Kidney (tissue), 14 donors: ENCODE results near the gene GLG1. TPM values are rescaled to one million over a fixed set of nuclear protein-coding genes. Genes with fewer than 3 reads are reported as not detected.

Experiments used
- DNase-seq, 5 donors: peaks; one replicate each; pipeline ENCODE4 v3.0.0-alpha.2; 2013 to 2020
- FAIRE-seq: peaks from 2 replicates; lab custom pipeline; 2012; peaks lifted over from hg19 to GRCh38; lab: Jason Lieb, UNC
- H3K27ac ChIP-seq, 2 donors: one replicate each; pipeline ENCODE4 v1.7.0; 2013; ENCODE audit warnings: low read depth in 2 of 2, low read length in 2 of 2, inconsistent platforms in 1 of 2
- H3K27me3 ChIP-seq: one replicate; pipeline ENCODE4 v1.7.1; 2013; ENCODE audit warnings: low read length, inconsistent platforms; ENCODE audit not compliant: control insufficient read depth, insufficient read depth
- H3K36me3 ChIP-seq, 3 donors: one replicate each; pipeline versions ENCODE4 v1.7.0 to v1.7.1; 2013; ENCODE audit warnings: low read length in 3 of 3, control low read depth in 1 of 3, inconsistent platforms in 1 of 3; ENCODE audit not compliant: insufficient read depth in 3 of 3, control insufficient read depth in 2 of 3
- H3K4me1 ChIP-seq, 3 donors: one replicate each; pipeline versions ENCODE4 v1.7.0 to v1.7.1; 2013; ENCODE audit warnings: low read length in 3 of 3, inconsistent platforms in 1 of 3, low read depth in 1 of 3; ENCODE audit not compliant: control insufficient read depth in 2 of 3, insufficient read depth in 2 of 3
- H3K4me3 ChIP-seq, 3 donors: one replicate each; pipeline versions ENCODE4 v1.7.0 to v1.8.1; 2013; ENCODE audit warnings: low read length in 3 of 3, control low read depth in 1 of 3, inconsistent platforms in 1 of 3
- H3K9ac ChIP-seq, 3 donors: one replicate each; pipeline versions ENCODE4 v1.7.0 to v1.7.1; 2013; ENCODE audit warnings: low read length in 3 of 3, control low read depth in 1 of 3, inconsistent platforms in 1 of 3
- H3K9me3 ChIP-seq, 3 donors: one replicate each; pipeline versions ENCODE4 v1.7.0 to v1.7.1; 2013; ENCODE audit warnings: low read length in 3 of 3, control low read depth in 1 of 3, inconsistent platforms in 1 of 3; ENCODE audit not compliant: control insufficient read depth in 2 of 3, insufficient read depth in 1 of 3
- intact Hi-C: fragments of 100-400 bp; cut with DNase I; formaldehyde crosslinking; loops from one replicate; pipeline ENCODE4 v1.11.1; 2022
- polyA plus RNA-seq: library from polyadenylated mRNA; stranded (reverse); fragments of 350-450 nt; fragmentation: Illumina TruSeq; extraction: RNeasy Lipid Tissue Mini Kit (QIAGEN cat#74804); gene quantifications from one replicate; pipeline ENCODE4 v1.2.3, GENCODE V29; 2014; ENCODE audit warnings: low read depth, low replicate concordance; ENCODE audit not compliant: insufficient read depth
- total RNA-seq: library from RNA; stranded (reverse); fragmentation: NEBNext Ultra II Directional; extraction: Animal tissue kit (Norgen Biotek cat#: 25700); gene quantifications from one replicate; pipeline ENCODE4 v1.2.1, GENCODE V29; 2021
- TF ChIP-seq, protein P1 (sequence below): IDR thresholded peaks from 3 replicates; pipeline ENCODE4 v1.5.1; 2012; ENCODE audit warnings: mild to moderate bottlenecking, moderate library complexity, borderline replicate concordance; ENCODE audit not compliant: insufficient read depth; ENCODE audit errors: extremely low read depth
- donor health status: control.
- donor health status: control.
- donor health status: control.
- donor health status: control.
- donor health status: control.
- donor health status: DM: yes; HTN: yes; CAD: no.
- donor health status: Normal renal cell carcinoma (clear cell type).

The GLG1 gene
- total and polyA plus RNA-seq, 2 donors from 2014 or later: 58.8 to 167 TPM

DNA sequence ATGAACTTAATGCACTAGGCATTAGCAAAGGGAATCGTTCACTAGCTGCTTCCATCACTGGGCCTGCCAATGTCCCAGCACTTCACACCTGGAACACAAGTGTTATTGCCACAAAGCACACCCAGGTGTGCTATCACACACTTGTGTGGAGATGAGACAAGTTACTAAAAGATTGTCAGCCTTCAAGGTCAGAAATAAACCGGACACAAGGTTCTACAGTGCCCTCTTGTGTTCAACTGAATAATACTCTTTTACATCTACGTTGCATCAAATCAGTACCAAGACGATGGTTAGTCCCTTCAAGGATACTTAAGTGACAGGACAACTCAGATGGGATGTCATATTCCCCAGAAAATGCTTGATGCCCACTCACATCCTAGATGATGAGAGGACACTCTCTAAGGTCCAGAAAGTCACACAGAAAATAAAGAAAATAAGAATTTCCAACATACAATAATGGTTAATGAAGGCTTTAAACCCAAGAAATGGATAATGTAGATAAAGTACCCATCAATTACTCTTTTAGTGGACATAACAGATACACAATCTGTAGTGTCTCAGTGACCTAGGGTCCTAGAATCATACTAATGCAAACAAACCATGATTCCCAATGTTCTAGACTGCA lies 16.4 kb upstream of the GLG1 start:
- DNase-seq (peak in 2 of 5 donors; percentile 64 to 68), FAIRE-seq (no peak)
- H3K36me3 ChIP-seq: peaks cover 7 to 14% (median 10%) of the 10 kb centered on the region in 3 donors
- peak overlapping the region in 1 of 2 donors; percentile 54 for H3K27ac ChIP-seq
- no peak overlapping the region for H3K4me3 ChIP-seq
- no peaks in the 10 kb centered on the region for H3K9me3 ChIP-seq
- H3K9ac ChIP-seq: no peak overlapping the region
- peaks cover 4 to 46% (median 24%) of the 10 kb centered on the region in 3 donors for H3K4me1 ChIP-seq
- TF ChIP-seq, protein P1, sequence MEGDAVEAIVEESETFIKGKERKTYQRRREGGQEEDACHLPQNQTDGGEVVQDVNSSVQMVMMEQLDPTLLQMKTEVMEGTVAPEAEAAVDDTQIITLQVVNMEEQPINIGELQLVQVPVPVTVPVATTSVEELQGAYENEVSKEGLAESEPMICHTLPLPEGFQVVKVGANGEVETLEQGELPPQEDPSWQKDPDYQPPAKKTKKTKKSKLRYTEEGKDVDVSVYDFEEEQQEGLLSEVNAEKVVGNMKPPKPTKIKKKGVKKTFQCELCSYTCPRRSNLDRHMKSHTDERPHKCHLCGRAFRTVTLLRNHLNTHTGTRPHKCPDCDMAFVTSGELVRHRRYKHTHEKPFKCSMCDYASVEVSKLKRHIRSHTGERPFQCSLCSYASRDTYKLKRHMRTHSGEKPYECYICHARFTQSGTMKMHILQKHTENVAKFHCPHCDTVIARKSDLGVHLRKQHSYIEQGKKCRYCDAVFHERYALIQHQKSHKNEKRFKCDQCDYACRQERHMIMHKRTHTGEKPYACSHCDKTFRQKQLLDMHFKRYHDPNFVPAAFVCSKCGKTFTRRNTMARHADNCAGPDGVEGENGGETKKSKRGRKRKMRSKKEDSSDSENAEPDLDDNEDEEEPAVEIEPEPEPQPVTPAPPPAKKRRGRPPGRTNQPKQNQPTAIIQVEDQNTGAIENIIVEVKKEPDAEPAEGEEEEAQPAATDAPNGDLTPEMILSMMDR: peak; percentile 60
- intact Hi-C loops: no loop called here
- no peaks in the 10 kb centered on the region for H3K27me3 ChIP-seq

- H3K4me3 ChIP-seq: no peak overlapping the region
- peaks cover 4 to 33% (median 14%) of the 10 kb centered on the region in 3 donors for H3K4me1 ChIP-seq
- H3K9ac ChIP-seq: no peak overlapping the region
- peaks cover 5 to 12% (median 7%) of the 10 kb centered on the region in 3 donors for H3K36me3 ChIP-seq
- TF ChIP-seq, protein P1: no peak
- intact Hi-C loops: no loop called here
- FAIRE-seq (no peak), DNase-seq (no peak)
- no peaks in the 10 kb centered on the region for H3K27me3 ChIP-seq
- no peak overlapping the region for H3K27ac ChIP-seq
- no peaks in the 10 kb centered on the region for H3K9me3 ChIP-seq
Measured at GRCh38 chr16:74622005-74622404, 15.1 kb upstream of the GLG1 start.

GRCh38 chr16:74617206-74617788 lies 10.4 kb upstream of the GLG1 start:
- TF ChIP-seq, protein P1: no peak
- H3K9me3 ChIP-seq: no peaks in the 10 kb centered on the region
- no peak overlapping the region for H3K27ac ChIP-seq
- no peak for FAIRE-seq
- intact Hi-C loops: no loop called here
- H3K36me3 ChIP-seq: peaks cover 0 to 3% (median 2%) of the 10 kb centered on the region in 3 donors
- H3K4me3 ChIP-seq: no peak overlapping the region
- H3K9ac ChIP-seq: no peak overlapping the region
- H3K27me3 ChIP-seq: no peaks in the 10 kb centered on the region
- H3K4me1 ChIP-seq: no peaks in the 10 kb centered on the region
- no peak for DNase-seq
